T-helper 2 cell (primary cell): Measurements from ENCODE around the gene GPD1L.
"Not testable (repeated sequence)": the region's sequence is repeated elsewhere in the genome, so short reads cannot be mapped to it uniquely, and the experiment has no call there.

Experiments
- DNase-seq, 5 experiments: peaks; one replicate each; pipeline versions ENCODE4 v3.0.0 to v3.0.0-alpha.2; 2012 to 2022

The GPD1L gene

GRCh38 chr3:32186097-32186496 lies 79.7 kb downstream of the GPD1L start:
- DNase-seq = no peak

- DNase-seq = no peak
Observed at GRCh38 chr3:32186876-32187275, 80.5 kb downstream of the GPD1L start.

GRCh38 chr3:32189693-32190092 lies 83.3 kb downstream of the GPD1L start:
- no peak for DNase-seq

GRCh38 chr3:32190556-32190955 lies 84.1 kb downstream of the GPD1L start:
- not testable (repeated sequence) for DNase-seq

GRCh38 chr3:32193101-32193500 lies 86.7 kb downstream of the GPD1L start:
- no peak for DNase-seq

- no peak for DNase-seq
Observed at GRCh38 chr3:32194653-32195052, 88.2 kb downstream of the GPD1L start.

- no peak for DNase-seq
Observed at GRCh38 chr3:32195995-32196540, 89.6 kb downstream of the GPD1L start.

GRCh38 chr3:32197991-32198390 lies 91.6 kb downstream of the GPD1L start:
- DNase-seq = no peak

GRCh38 chr3:32198714-32199113 lies 92.3 kb downstream of the GPD1L start:
- DNase-seq = no peak

GRCh38 chr3:32200490-32200889 lies 94.1 kb downstream of the GPD1L start:
- DNase-seq = no peak

- no peak for DNase-seq
Observed at GRCh38 chr3:32200992-32201758, 94.8 kb downstream of the GPD1L start.

- no peak for DNase-seq
Observed at GRCh38 chr3:32202496-32202895, 96.1 kb downstream of the GPD1L start.

GRCh38 chr3:32203854-32204253 lies 97.4 kb downstream of the GPD1L start:
- no peak for DNase-seq

GRCh38 chr3:32208447-32208846 lies 102.0 kb downstream of the GPD1L start:
- no peak for DNase-seq

GRCh38 chr3:32215185-32215584 lies 108.8 kb downstream of the GPD1L start:
- DNase-seq = no peak

GRCh38 chr3:32216172-32216783 lies 109.9 kb downstream of the GPD1L start:
- no peak for DNase-seq

- no peak for DNase-seq
Observed at GRCh38 chr3:32217339-32217738, 110.9 kb downstream of the GPD1L start.
